NT2/D1 (cell line): Measurements from ENCODE around the gene TP53TG3D.
"Not testable (repeated sequence)": the region's sequence is repeated elsewhere in the genome, so short reads cannot be mapped to it uniquely, and the experiment has no call there.

ENCODE experiments used
- SUZ12 ChIP-seq: IDR thresholded peaks from 2 replicates; pipeline ENCODE4 v1.6.1; 2011; ENCODE audit not compliant: insufficient read length, insufficient read depth; ENCODE audit errors: extremely low read depth
- YY1 ChIP-seq: IDR thresholded peaks from 2 replicates; pipeline ENCODE4 v1.6.1; 2011; ENCODE audit not compliant: insufficient read length, insufficient read depth

GRCh38 chr16:32283024-32283423, 29.9 kb downstream of the TP53TG3D start:
- not testable (repeated sequence) for TF ChIP-seq YY1, SUZ12
